ENCODE data around the gene TXNDC17. TPM values are rescaled to one million over a fixed set of nuclear protein-coding genes. Genes with fewer than 3 reads are reported as not detected.
A peak's percentile ranks its signal among the peaks of the same experiment; 100 is the strongest.

The TXNDC17 gene
- total and polyA plus RNA-seq, 2 of the 13 experiments (the other 11 are each of a cell fraction or from before 2014, with no cell fraction given), result 188 to 266 TPM

DNA sequence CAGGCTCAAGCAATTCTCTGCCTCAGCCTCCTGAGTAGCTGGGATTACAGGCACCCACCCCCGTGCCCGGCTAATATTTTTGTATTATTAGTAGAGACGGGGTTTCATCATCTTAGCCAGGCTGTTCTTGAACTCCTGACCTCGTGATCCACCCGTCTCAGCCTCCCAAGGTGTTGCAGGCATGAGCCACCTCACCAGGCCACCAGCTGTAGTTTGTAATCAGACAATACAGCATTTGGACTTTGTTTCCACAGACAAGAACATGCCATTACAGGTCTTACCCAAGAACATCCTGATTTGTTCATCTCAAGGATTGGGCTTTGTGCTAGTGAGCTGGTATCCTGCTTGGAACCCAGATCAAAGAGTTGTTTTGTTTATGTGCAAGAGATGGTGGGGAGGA is 40.8 kb downstream of the TXNDC17 start (continued):
- TF ChIP-seq, protein P1, sequence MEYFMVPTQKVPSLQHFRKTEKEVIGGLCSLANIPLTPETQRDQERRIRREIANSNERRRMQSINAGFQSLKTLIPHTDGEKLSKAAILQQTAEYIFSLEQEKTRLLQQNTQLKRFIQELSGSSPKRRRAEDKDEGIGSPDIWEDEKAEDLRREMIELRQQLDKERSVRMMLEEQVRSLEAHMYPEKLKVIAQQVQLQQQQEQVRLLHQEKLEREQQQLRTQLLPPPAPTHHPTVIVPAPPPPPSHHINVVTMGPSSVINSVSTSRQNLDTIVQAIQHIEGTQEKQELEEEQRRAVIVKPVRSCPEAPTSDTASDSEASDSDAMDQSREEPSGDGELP (IDR thresholded peaks at IDR 0.05; ENCODE audit: borderline replicate concordance, low read depth), result 0 out of 2 replicates have a peak, but pooled peaks have one; percentile 21
- no peak for TF ChIP-seq ONECUT2 (CRISPR knock-in tag; IDR thresholded peaks at IDR 0.05)
- TF ChIP-seq, protein P2, sequence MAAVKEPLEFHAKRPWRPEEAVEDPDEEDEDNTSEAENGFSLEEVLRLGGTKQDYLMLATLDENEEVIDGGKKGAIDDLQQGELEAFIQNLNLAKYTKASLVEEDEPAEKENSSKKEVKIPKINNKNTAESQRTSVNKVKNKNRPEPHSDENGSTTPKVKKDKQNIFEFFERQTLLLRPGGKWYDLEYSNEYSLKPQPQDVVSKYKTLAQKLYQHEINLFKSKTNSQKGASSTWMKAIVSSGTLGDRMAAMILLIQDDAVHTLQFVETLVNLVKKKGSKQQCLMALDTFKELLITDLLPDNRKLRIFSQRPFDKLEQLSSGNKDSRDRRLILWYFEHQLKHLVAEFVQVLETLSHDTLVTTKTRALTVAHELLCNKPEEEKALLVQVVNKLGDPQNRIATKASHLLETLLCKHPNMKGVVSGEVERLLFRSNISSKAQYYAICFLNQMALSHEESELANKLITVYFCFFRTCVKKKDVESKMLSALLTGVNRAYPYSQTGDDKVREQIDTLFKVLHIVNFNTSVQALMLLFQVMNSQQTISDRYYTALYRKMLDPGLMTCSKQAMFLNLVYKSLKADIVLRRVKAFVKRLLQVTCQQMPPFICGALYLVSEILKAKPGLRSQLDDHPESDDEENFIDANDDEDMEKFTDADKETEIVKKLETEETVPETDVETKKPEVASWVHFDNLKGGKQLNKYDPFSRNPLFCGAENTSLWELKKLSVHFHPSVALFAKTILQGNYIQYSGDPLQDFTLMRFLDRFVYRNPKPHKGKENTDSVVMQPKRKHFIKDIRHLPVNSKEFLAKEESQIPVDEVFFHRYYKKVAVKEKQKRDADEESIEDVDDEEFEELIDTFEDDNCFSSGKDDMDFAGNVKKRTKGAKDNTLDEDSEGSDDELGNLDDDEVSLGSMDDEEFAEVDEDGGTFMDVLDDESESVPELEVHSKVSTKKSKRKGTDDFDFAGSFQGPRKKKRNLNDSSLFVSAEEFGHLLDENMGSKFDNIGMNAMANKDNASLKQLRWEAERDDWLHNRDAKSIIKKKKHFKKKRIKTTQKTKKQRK (IDR thresholded peaks at IDR 0.05; ENCODE audit: low read length), result no peak
- no peak for TF ChIP-seq MZF1 (CRISPR knock-in tag; IDR thresholded peaks at IDR 0.05; ENCODE audit: borderline replicate concordance)
- no peak for TF ChIP-seq REPIN1 (CRISPR knock-in tag; IDR thresholded peaks at IDR 0.05; ENCODE audit: borderline replicate concordance, low read depth)
- TF ChIP-seq, protein P3, sequence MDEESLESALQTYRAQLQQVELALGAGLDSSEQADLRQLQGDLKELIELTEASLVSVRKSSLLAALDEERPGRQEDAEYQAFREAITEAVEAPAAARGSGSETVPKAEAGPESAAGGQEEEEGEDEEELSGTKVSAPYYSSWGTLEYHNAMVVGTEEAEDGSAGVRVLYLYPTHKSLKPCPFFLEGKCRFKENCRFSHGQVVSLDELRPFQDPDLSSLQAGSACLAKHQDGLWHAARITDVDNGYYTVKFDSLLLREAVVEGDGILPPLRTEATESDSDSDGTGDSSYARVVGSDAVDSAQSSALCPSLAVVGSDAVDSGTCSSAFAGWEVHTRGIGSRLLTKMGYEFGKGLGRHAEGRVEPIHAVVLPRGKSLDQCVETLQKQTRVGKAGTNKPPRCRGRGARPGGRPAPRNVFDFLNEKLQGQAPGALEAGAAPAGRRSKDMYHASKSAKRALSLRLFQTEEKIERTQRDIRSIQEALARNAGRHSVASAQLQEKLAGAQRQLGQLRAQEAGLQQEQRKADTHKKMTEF (CRISPR knock-in tag; IDR thresholded peaks at IDR 0.05), result 0 out of 2 replicates have a peak, but pooled peaks have one; percentile 10
- TF ChIP-seq TAF1 (CRISPR knock-in tag; IDR thresholded peaks at IDR 0.05), result no peak
- no peak for TF ChIP-seq RBM39 (IDR thresholded peaks at IDR 0.05; ENCODE audit: low read depth, low read length, poor library complexity, severe bottlenecking)
- no peak for TF ChIP-seq ZSCAN22 (CRISPR knock-in tag; IDR thresholded peaks at IDR 0.05)
- TF ChIP-seq, protein P4, sequence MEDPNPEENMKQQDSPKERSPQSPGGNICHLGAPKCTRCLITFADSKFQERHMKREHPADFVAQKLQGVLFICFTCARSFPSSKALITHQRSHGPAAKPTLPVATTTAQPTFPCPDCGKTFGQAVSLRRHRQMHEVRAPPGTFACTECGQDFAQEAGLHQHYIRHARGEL (CRISPR knock-in tag; IDR thresholded peaks at IDR 0.05), result no peak
- TF ChIP-seq HNRNPH1 (optimal IDR thresholded peaks at IDR 0.05; ENCODE audit: low read depth, low read length), result no peak
- TF ChIP-seq NFIC (IDR thresholded peaks at IDR 0.05; ENCODE audit: low read length), result no peak
- no peak for TF ChIP-seq IRF2 (CRISPR knock-in tag; IDR thresholded peaks at IDR 0.05)
- TF ChIP-seq, protein P5, sequence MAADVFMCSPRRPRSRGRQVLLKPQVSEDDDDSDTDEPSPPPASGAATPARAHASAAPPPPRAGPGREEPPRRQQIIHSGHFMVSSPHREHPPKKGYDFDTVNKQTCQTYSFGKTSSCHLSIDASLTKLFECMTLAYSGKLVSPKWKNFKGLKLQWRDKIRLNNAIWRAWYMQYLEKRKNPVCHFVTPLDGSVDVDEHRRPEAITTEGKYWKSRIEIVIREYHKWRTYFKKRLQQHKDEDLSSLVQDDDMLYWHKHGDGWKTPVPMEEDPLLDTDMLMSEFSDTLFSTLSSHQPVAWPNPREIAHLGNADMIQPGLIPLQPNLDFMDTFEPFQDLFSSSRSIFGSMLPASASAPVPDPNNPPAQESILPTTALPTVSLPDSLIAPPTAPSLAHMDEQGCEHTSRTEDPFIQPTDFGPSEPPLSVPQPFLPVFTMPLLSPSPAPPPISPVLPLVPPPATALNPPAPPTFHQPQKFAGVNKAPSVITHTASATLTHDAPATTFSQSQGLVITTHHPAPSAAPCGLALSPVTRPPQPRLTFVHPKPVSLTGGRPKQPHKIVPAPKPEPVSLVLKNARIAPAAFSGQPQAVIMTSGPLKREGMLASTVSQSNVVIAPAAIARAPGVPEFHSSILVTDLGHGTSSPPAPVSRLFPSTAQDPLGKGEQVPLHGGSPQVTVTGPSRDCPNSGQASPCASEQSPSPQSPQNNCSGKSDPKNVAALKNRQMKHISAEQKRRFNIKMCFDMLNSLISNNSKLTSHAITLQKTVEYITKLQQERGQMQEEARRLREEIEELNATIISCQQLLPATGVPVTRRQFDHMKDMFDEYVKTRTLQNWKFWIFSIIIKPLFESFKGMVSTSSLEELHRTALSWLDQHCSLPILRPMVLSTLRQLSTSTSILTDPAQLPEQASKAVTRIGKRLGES (CRISPR knock-in tag; IDR thresholded peaks at IDR 0.05; ENCODE audit: borderline replicate concordance), result no peak
- TF ChIP-seq ZNF788 (CRISPR knock-in tag; IDR thresholded peaks at IDR 0.05; ENCODE audit: borderline replicate concordance), result no peak
- TF ChIP-seq, protein P6, sequence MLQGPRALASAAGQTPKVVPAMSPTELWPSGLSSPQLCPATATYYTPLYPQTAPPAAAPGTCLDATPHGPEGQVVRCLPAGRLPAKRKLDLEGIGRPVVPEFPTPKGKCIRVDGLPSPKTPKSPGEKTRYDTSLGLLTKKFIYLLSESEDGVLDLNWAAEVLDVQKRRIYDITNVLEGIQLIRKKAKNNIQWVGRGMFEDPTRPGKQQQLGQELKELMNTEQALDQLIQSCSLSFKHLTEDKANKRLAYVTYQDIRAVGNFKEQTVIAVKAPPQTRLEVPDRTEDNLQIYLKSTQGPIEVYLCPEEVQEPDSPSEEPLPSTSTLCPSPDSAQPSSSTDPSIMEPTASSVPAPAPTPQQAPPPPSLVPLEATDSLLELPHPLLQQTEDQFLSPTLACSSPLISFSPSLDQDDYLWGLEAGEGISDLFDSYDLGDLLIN (CRISPR knock-in tag; IDR thresholded peaks at IDR 0.05; ENCODE audit: borderline replicate concordance), result no peak

All from HepG2 (cell line).